ENCODE measurements around the gene PRR7. TPM values are rescaled to one million over a fixed set of nuclear protein-coding genes. Genes with fewer than 3 reads are reported as not detected.
A peak's percentile ranks its signal among the peaks of the same experiment; 100 is the strongest.

Gene PRR7
- total RNA-seq, 2 experiments from 2014 or later, result 23.3 to 23.5 TPM

- POLR2A ChIA-PET, result interaction anchor here (0.8 to 1.3 kb wide), 2 partner anchors 84 kb away, joined by 3 read pairs; no protein-coding TSS in a partner anchor
- H3K27ac ChIP-seq (ENCODE audit: low read depth in 1 of 2, low read length in 2 of 2), result no peak overlapping the region
- H3K4me1 ChIP-seq (ENCODE audit: insufficient read depth, low read length), result peaks cover 46% of the 10 kb centered on the region
- CTCF ChIA-PET, result no interaction called here
- no peaks in the 10 kb centered on the region for H3K36me3 ChIP-seq (ENCODE audit: insufficient read depth, low read length)
- Mint-ChIP-seq H3K27me3 (peaks cover 6% of the 10 kb centered on the region), H3K9me3 (no peaks in the 10 kb centered on the region), H3K4me3 (peak overlapping the region; percentile 90), H3K36me3 (ENCODE audit: low read depth) (no peaks in the 10 kb centered on the region), H3K4me1 (ENCODE audit: low read depth) (peaks cover 35% of the 10 kb centered on the region), H3K27ac (peak overlapping the region; percentile 64)
- H3K9me3 ChIP-seq (ENCODE audit: control insufficient read depth in 1 of 2, insufficient read depth in 1 of 2, low read length in 2 of 2), result no peaks in the 10 kb centered on the region
- intact Hi-C loops (cut with DNase I, micrococcal nuclease), result loop anchor here in 1 of 2 experiments (2.0 kb wide), 1 partner anchor 22 kb away; the partner anchor contains the start of gene PDLIM7
- H3K4me3 ChIP-seq (ENCODE audit: low read length), result no peak overlapping the region
- ATAC-seq (ENCODE audit: poor library complexity) (no peak), DNase-seq (no peak)
- no peak for TF ChIP-seq CTCF (IDR thresholded peaks at IDR 0.05)
- peaks cover 0 to 5% of the 10 kb centered on the region in 2 experiments for H3K27me3 ChIP-seq (ENCODE audit: control insufficient read depth in 1 of 2, insufficient read depth in 2 of 2, low read length in 2 of 2)
These were observed 28.4 kb downstream of the PRR7 start for GRCh38 chr5:177474846-177475562.

- Histone ChIP-seq H3K4me3 (ENCODE audit: low read length) (no peak overlapping the region), H3K4me1 (ENCODE audit: insufficient read depth, low read length) (peaks cover 46% of the 10 kb centered on the region), H3K27me3 (ENCODE audit: control insufficient read depth in 1 of 2, insufficient read depth in 2 of 2, low read length in 2 of 2) (peaks cover 0 to 5% of the 10 kb centered on the region in 2 experiments), H3K27ac (ENCODE audit: low read depth in 1 of 2, low read length in 2 of 2) (no peak overlapping the region), H3K9me3 (ENCODE audit: control insufficient read depth in 1 of 2, insufficient read depth in 1 of 2, low read length in 2 of 2) (no peaks in the 10 kb centered on the region), H3K36me3 (ENCODE audit: insufficient read depth, low read length) (no peaks in the 10 kb centered on the region)
- no peak for TF ChIP-seq CTCF (IDR thresholded peaks at IDR 0.05)
- DNase-seq (no peak), ATAC-seq (ENCODE audit: poor library complexity) (no peak)
- ChIA-PET POLR2A (interaction anchor here (1.3 kb wide), 1 partner anchor 85 kb away, joined by 3 read pairs; no protein-coding TSS in a partner anchor), CTCF (interaction anchor here (0.7 kb wide), 1 partner anchor 20 kb away, joined by 3 read pairs; no protein-coding TSS in a partner anchor)
- Mint-ChIP-seq H3K9me3 (no peaks in the 10 kb centered on the region), H3K4me1 (ENCODE audit: low read depth) (peaks cover 36% of the 10 kb centered on the region), H3K27ac (peak overlapping the region; percentile 4), H3K36me3 (ENCODE audit: low read depth) (no peaks in the 10 kb centered on the region), H3K27me3 (peaks cover 6% of the 10 kb centered on the region), H3K4me3 (peak overlapping the region; percentile 74)
- intact Hi-C loops (cut with DNase I, micrococcal nuclease), result loop anchor here in 1 of 2 experiments (2.0 kb wide), 1 partner anchor 21 kb away; the partner anchor contains the start of gene PDLIM7
These were observed 29.2 kb downstream of the PRR7 start for GRCh38 chr5:177475563-177476427.

GRCh38 chr5:177476531-177477233 is 30.1 kb downstream of the PRR7 start:
- H3K36me3 Mint-ChIP-seq (ENCODE audit: low read depth), result no peaks in the 10 kb centered on the region
- Histone ChIP-seq H3K9me3 (ENCODE audit: control insufficient read depth in 1 of 2, insufficient read depth in 1 of 2, low read length in 2 of 2) (no peaks in the 10 kb centered on the region), H3K27me3 (ENCODE audit: control insufficient read depth in 1 of 2, insufficient read depth in 2 of 2, low read length in 2 of 2) (peaks cover 0 to 5% of the 10 kb centered on the region in 2 experiments), H3K4me1 (ENCODE audit: insufficient read depth, low read length) (peaks cover 41% of the 10 kb centered on the region), H3K27ac (ENCODE audit: low read depth in 1 of 2, low read length in 2 of 2) (no peak overlapping the region), H3K4me3 (ENCODE audit: low read length) (no peak overlapping the region), H3K36me3 (ENCODE audit: insufficient read depth, low read length) (no peaks in the 10 kb centered on the region)
- intact Hi-C loops (cut with DNase I, micrococcal nuclease), result no loop called here
- H3K4me3 Mint-ChIP-seq, result peak overlapping the region; percentile 74
- peaks cover 36% of the 10 kb centered on the region for H3K4me1 Mint-ChIP-seq (ENCODE audit: low read depth)
- H3K27ac Mint-ChIP-seq, result peak overlapping the region; percentile 4
- DNase-seq, result no peak
- CTCF ChIA-PET, result interaction anchor here (0.7 kb wide), 1 partner anchor 21 kb away, joined by 3 read pairs; no protein-coding TSS in a partner anchor
- TF ChIP-seq CTCF (IDR thresholded peaks at IDR 0.05), result no peak
- no peak for ATAC-seq (ENCODE audit: poor library complexity)
- POLR2A ChIA-PET, result interaction anchor here (1.3 kb wide), 1 partner anchor 86 kb away, joined by 3 read pairs; no protein-coding TSS in a partner anchor
- no peaks in the 10 kb centered on the region for H3K9me3 Mint-ChIP-seq
- H3K27me3 Mint-ChIP-seq, result peaks cover 6% of the 10 kb centered on the region
